DOHH2 (cell line): Measurements from ENCODE around the gene HIVEP1.

ENCODE experiments used
- H3F3A ChIP-seq: fragments of 200-600 bp; sonication (generic), shearing (Covaris generic); 2 replicates; pipeline ENCODE4 v1.6.0; 2016; ENCODE audit warnings: antibody characterized with exemption, mild to moderate bottlenecking; ENCODE audit not compliant: control insufficient read depth, insufficient read depth
- H3K27ac ChIP-seq: fragments of 200-600 bp; sonication (generic); 2 replicates; pipeline ENCODE4 v1.5.1; 2014; ENCODE audit warnings: low read depth, mild to moderate bottlenecking, low read length, moderate library complexity
- H3K27me3 ChIP-seq: fragments of 200-600 bp; sonication (generic); 2 replicates; pipeline ENCODE4 v1.6.1; 2014; ENCODE audit warnings: mild to moderate bottlenecking, low read length, mixed read lengths; ENCODE audit not compliant: control insufficient read depth
- H3K36me3 ChIP-seq: fragments of 200-600 bp; sonication (generic); 2 replicates; pipeline ENCODE4 v1.6.1; 2014; ENCODE audit warnings: mild to moderate bottlenecking, low read length, moderate library complexity, mixed read lengths; ENCODE audit not compliant: control insufficient read depth
- H3K4me1 ChIP-seq: fragments of 200-600 bp; sonication (generic); 2 replicates; pipeline ENCODE4 v1.6.1; 2014; ENCODE audit warnings: mild to moderate bottlenecking, low read length, mixed read lengths; ENCODE audit not compliant: control insufficient read depth
- H3K4me2 ChIP-seq: fragments of 200-600 bp; sonication (generic); 2 replicates; pipeline ENCODE4 v1.6.0; 2014; ENCODE audit warnings: mild to moderate bottlenecking, low read length, moderate library complexity
- H3K4me3 ChIP-seq: fragments of 200-600 bp; sonication (generic); 2 replicates; pipeline ENCODE4 v1.5.1; 2014; ENCODE audit warnings: mild to moderate bottlenecking, low read length, mixed read lengths
- H3K79me2 ChIP-seq: fragments of 200-600 bp; sonication (generic); 2 replicates; pipeline ENCODE4 v1.6.1; 2014; ENCODE audit warnings: mild to moderate bottlenecking, low read length, mixed read lengths; ENCODE audit not compliant: control insufficient read depth
- H3K9me2 ChIP-seq: fragments of 200-600 bp; sonication (generic); replicated peaks from 2 replicates; pipeline ENCODE4 v1.6.1; 2014; ENCODE audit warnings: mild to moderate bottlenecking, low read length, mixed read lengths; ENCODE audit not compliant: control insufficient read depth
- H3K9me3 ChIP-seq: fragments of 200-600 bp; sonication (generic); 2 replicates; pipeline ENCODE4 v1.6.1; 2014; ENCODE audit warnings: antibody characterized with exemption, low read length, mixed read lengths; ENCODE audit not compliant: control insufficient read depth, insufficient read depth
- H4K20me1 ChIP-seq: fragments of 200-600 bp; sonication (generic); 2 replicates; pipeline ENCODE4 v1.6.0; 2014; ENCODE audit warnings: low read depth, mild to moderate bottlenecking, antibody characterized with exemption, low read length, moderate library complexity; ENCODE audit not compliant: control insufficient read depth, insufficient read depth
- EZH2phosphoT487 ChIP-seq: fragments of 200-600 bp; sonication (generic); IDR thresholded peaks from 2 replicates; pipeline ENCODE4 v1.6.1; 2017; ENCODE audit warnings: borderline replicate concordance, mild to moderate bottlenecking, antibody characterized with exemption, low read length, moderate library complexity, mixed read lengths
- TF ChIP-seq, protein P1 (sequence below): fragments of 200-600 bp; sonication (generic); IDR thresholded peaks from one replicate; pipeline ENCODE4 v1.5.1; 2014; ENCODE audit warnings: antibody characterized with exemption, mild to moderate bottlenecking, low read depth, low read length; ENCODE audit not compliant: poor library complexity, severe bottlenecking

HIVEP1 gene

GRCh38 chr6:12017263-12017662 is 5.2 kb downstream of the HIVEP1 start:
- peaks cover 10% of the 10 kb centered on the region for H3K4me1 ChIP-seq
- H3K27ac ChIP-seq, result no peak overlapping the region
- TF ChIP-seq, protein P1, sequence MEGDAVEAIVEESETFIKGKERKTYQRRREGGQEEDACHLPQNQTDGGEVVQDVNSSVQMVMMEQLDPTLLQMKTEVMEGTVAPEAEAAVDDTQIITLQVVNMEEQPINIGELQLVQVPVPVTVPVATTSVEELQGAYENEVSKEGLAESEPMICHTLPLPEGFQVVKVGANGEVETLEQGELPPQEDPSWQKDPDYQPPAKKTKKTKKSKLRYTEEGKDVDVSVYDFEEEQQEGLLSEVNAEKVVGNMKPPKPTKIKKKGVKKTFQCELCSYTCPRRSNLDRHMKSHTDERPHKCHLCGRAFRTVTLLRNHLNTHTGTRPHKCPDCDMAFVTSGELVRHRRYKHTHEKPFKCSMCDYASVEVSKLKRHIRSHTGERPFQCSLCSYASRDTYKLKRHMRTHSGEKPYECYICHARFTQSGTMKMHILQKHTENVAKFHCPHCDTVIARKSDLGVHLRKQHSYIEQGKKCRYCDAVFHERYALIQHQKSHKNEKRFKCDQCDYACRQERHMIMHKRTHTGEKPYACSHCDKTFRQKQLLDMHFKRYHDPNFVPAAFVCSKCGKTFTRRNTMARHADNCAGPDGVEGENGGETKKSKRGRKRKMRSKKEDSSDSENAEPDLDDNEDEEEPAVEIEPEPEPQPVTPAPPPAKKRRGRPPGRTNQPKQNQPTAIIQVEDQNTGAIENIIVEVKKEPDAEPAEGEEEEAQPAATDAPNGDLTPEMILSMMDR, result no peak
- no peak for TF ChIP-seq EZH2phosphoT487
- no peaks in the 10 kb centered on the region for H3F3A ChIP-seq
- H3K9me2 ChIP-seq, result no peaks in the 10 kb centered on the region
- H3K79me2 ChIP-seq, result peaks cover 58% of the 10 kb centered on the region
- H3K36me3 ChIP-seq, result peaks cover 62% of the 10 kb centered on the region
- H4K20me1 ChIP-seq, result no peaks in the 10 kb centered on the region
- H3K4me3 ChIP-seq, result no peak overlapping the region
- H3K4me2 ChIP-seq, result no peak overlapping the region
- H3K9me3 ChIP-seq, result peaks cover 7% of the 10 kb centered on the region; the same call in 1 of the 2 replicates
- H3K27me3 ChIP-seq, result no peaks in the 10 kb centered on the region

DNA sequence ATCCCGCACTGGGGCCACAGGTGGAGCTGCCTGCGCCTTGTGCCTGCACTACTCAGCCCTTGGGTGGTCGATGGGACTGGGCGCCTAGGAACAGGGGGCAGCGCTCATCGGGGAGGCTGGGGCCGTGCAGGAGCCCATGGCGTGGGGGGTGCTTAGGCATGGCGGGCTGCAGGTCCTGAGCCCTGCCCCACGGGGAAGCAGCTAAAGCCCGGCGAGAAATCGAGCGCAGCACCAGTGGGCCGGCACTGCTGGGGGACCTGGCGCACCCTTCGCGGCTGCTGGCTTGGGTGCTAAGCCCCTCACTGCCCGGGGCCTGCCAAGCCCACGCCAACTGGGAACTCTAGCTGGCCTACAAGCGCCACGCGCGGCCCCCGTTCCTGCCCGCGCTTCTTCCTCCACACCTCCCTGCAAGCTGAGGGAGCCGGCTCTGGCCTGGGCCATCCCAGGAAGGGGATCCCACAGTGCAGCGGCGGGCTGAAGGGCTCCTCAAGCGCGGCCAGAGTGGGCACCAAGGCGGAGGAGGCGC is 5.8 kb downstream of the HIVEP1 start:
- Histone ChIP-seq H3K9me2 (no peaks in the 10 kb centered on the region), H3K27me3 (no peaks in the 10 kb centered on the region), H3K9me3 (peaks cover 7% of the 10 kb centered on the region; the same call in 1 of the 2 replicates), H4K20me1 (no peaks in the 10 kb centered on the region), H3K4me1 (peaks cover 10% of the 10 kb centered on the region), H3K27ac (no peak overlapping the region), H3K4me2 (no peak overlapping the region), H3K36me3 (peaks cover 62% of the 10 kb centered on the region), H3F3A (no peaks in the 10 kb centered on the region), H3K79me2 (peaks cover 61% of the 10 kb centered on the region), H3K4me3 (no peak overlapping the region)
- TF ChIP-seq, protein P1, result no peak
- no peak for TF ChIP-seq EZH2phosphoT487

DNA sequence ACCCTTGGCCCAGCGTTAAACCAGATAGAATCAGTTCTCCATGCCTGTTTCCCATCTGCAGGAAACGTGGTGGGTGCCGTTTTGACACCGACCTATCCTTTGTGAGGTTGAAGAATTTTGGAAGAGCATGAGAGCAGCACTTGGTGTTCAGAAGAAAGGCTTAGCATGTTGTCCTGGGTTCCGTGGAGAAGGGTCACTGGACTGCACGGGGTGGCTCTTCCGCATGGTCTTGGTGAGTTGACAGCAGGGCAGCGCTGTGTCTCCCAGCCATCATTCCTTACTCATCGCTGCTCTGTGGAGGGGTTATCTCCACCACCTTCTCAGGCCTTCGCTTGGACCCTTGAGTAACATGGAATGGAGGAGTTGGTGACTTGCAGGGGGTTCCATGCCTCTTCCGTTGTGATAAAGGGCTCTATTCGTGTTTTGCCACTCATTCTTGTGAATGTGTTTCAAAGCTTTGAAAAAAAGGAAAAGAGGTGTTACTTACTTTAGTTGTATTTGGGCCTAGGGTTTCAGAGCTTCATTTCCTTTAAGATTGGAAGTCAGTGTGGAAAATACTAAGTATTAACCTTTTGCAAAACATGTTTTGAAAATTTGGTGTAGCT is 8.2 kb downstream of the HIVEP1 start:
- Histone ChIP-seq H3K4me3 (no peak overlapping the region), H3K4me1 (no peaks in the 10 kb centered on the region), H3K27ac (no peak overlapping the region), H3K36me3 (peaks cover 56% of the 10 kb centered on the region), H3K9me2 (no peaks in the 10 kb centered on the region), H3K4me2 (no peak overlapping the region), H3K79me2 (peaks cover 56% of the 10 kb centered on the region), H3F3A (no peaks in the 10 kb centered on the region), H4K20me1 (no peaks in the 10 kb centered on the region), H3K27me3 (no peaks in the 10 kb centered on the region), H3K9me3 (no peaks in the 10 kb centered on the region)
- TF ChIP-seq, protein P1, result no peak
- no peak for TF ChIP-seq EZH2phosphoT487
